Endothelial cell of umbilical vein (primary cell): ENCODE results near the gene FOCAD. TPM values are rescaled to one million over a fixed set of nuclear protein-coding genes. Genes with fewer than 3 reads are reported as not detected.

Experiments
- BruUV-seq: library from RNA; stranded (reverse); fragments of 400-500 nt; replicated peaks from 2 replicates; lab custom pipeline; 2021; lab: Mats Ljungman, UMichigan
- CTCF ChIA-PET: fragments of 300-600, 350-600 bp; sonication (Branson Sonifier 250); formaldehyde crosslinking; loops from one replicate; lab custom pipeline; 2021; ENCODE audit warnings: antibody characterized with exemption, inconsistent platforms; lab: Charles Lee
- POLR2A ChIA-PET: fragments of 300-600, 350-600 bp; sonication (Branson Sonifier 250); formaldehyde crosslinking; loops from one replicate; lab custom pipeline; 2021; ENCODE audit warnings: antibody characterized with exemption, inconsistent platforms; lab: Charles Lee
- DNase-seq: peaks from one replicate; pipeline ENCODE4 v3.0.0-alpha.2; 2011; ENCODE audit warnings: low read depth, low spot score
- FAIRE-seq: peaks from 2 replicates; lab custom pipeline; 2011; peaks lifted over from hg19 to GRCh38; lab: Jason Lieb, UNC
- H2AFZ ChIP-seq: 2 replicates; pipeline ENCODE4 v1.6.0; 2012; ENCODE audit warnings: low read depth, low read length, control low read depth, inconsistent platforms
- H3K27ac ChIP-seq: 2 replicates; pipeline ENCODE4 v1.5.1; 2011; ENCODE audit warnings: low read depth, mild to moderate bottlenecking, control low read depth, low read length, moderate library complexity; ENCODE audit not compliant: insufficient read depth
- H3K27me3 ChIP-seq, 2 experiments: 2 replicates each; pipeline versions ENCODE4 v1.6.0 to v1.6.1; 2011; ENCODE audit warnings: low read length in 2 of 2, mixed read lengths in 1 of 2; ENCODE audit not compliant: control insufficient read depth in 2 of 2, insufficient read depth in 2 of 2
- H3K36me3 ChIP-seq, 2 experiments: 2 replicates in 1 of 2; 3 replicates in 1 of 2; pipeline ENCODE4 v1.5.1; 2011; ENCODE audit warnings: low read length in 2 of 2, mild to moderate bottlenecking in 1 of 2, moderate library complexity in 1 of 2; ENCODE audit not compliant: control insufficient read depth in 2 of 2, insufficient read depth in 2 of 2; ENCODE audit errors: extremely low read depth in 1 of 2
- H3K4me1 ChIP-seq: 3 replicates; pipeline ENCODE4 v1.5.1; 2011; ENCODE audit warnings: mild to moderate bottlenecking, low read length; ENCODE audit not compliant: control insufficient read depth, insufficient read depth; ENCODE audit errors: extremely low read depth
- H3K4me2 ChIP-seq: 2 replicates; pipeline ENCODE4 v1.6.1; 2011; ENCODE audit warnings: low read length, control low read depth, mixed read lengths; ENCODE audit not compliant: insufficient read depth
- H3K4me3 ChIP-seq, 3 experiments: fragments of 200-600 bp in 1 of 3; sonication (generic), shearing (Covaris generic) in 1 of 3; replicated peaks in 1 of 3; 2 replicates each; pipeline ENCODE4 v1.5.1; 2011 to 2016; ENCODE audit warnings: control low read depth in 3 of 3, low read length in 3 of 3, mild to moderate bottlenecking in 2 of 3, inconsistent platforms in 1 of 3, low read depth in 1 of 3, moderate library complexity in 1 of 3; ENCODE audit not compliant: insufficient read depth in 1 of 3
- H3K79me2 ChIP-seq: 2 replicates; pipeline ENCODE4 v1.6.0; 2012; ENCODE audit warnings: low read length, inconsistent platforms; ENCODE audit not compliant: control insufficient read depth, insufficient read depth
- H3K9ac ChIP-seq: replicated peaks from 2 replicates; pipeline ENCODE3; 2011; ENCODE audit warnings: low read length, control low read depth; ENCODE audit not compliant: insufficient read depth; ENCODE audit errors: extremely low read depth
- H3K9me1 ChIP-seq: replicated peaks from 3 replicates; pipeline ENCODE4 v1.6.0; 2011; ENCODE audit warnings: mild to moderate bottlenecking, low read length; ENCODE audit not compliant: control insufficient read depth, insufficient read depth; ENCODE audit errors: extremely low read depth
- H3K9me3 ChIP-seq: replicated peaks from 2 replicates; pipeline ENCODE4 v1.5.1; 2012; ENCODE audit warnings: low read length, inconsistent platforms; ENCODE audit not compliant: control insufficient read depth, insufficient read depth
- H4K20me1 ChIP-seq: replicated peaks from 2 replicates; pipeline ENCODE3; 2011; ENCODE audit warnings: mild to moderate bottlenecking, low read length; ENCODE audit not compliant: control insufficient read depth, insufficient read depth; ENCODE audit errors: extremely low read depth
- CTCF ChIP-seq, 2 donors: IDR thresholded peaks; 1 replicate in 1 of 2; 2 replicates in 1 of 2; pipeline ENCODE4 v1.5.1; 2011; ENCODE audit warnings: low read length in 2 of 2, mild to moderate bottlenecking in 2 of 2, moderate library complexity in 2 of 2, control low read depth in 1 of 2, inconsistent platforms in 1 of 2, low read depth in 1 of 2; ENCODE audit not compliant: insufficient read depth in 1 of 2; ENCODE audit errors: extremely low read depth in 1 of 2
- EZH2 ChIP-seq: IDR thresholded peaks from 2 replicates; pipeline ENCODE4 v1.6.1; 2012; ENCODE audit warnings: borderline replicate concordance, low read depth, mild to moderate bottlenecking, moderate library complexity, low read length, inconsistent platforms; ENCODE audit not compliant: severe bottlenecking
- FOS ChIP-seq: IDR thresholded peaks from 2 replicates; pipeline ENCODE4 v1.6.1; 2011; ENCODE audit warnings: mild to moderate bottlenecking, low read length, moderate library complexity, borderline replicate concordance; ENCODE audit not compliant: insufficient read depth
- GATA2 ChIP-seq: IDR thresholded peaks from 2 replicates; pipeline ENCODE4 v1.7.0; 2011; ENCODE audit warnings: low read depth, mild to moderate bottlenecking, moderate library complexity, mixed read lengths, low read length; ENCODE audit not compliant: insufficient read length, insufficient read depth
- JUN ChIP-seq: IDR thresholded peaks from 2 replicates; pipeline ENCODE4 v1.6.1; 2011; ENCODE audit warnings: borderline replicate concordance, low read depth; ENCODE audit not compliant: insufficient read length, insufficient read depth
- MAX ChIP-seq: IDR thresholded peaks from 2 replicates; pipeline ENCODE4 v1.6.1; 2011; ENCODE audit not compliant: insufficient read depth, insufficient read length
- MYC ChIP-seq: IDR thresholded peaks from one replicate; pipeline ENCODE4 v1.6.1; 2011; ENCODE audit warnings: mild to moderate bottlenecking, low read depth, low read length
- POLR2A ChIP-seq: IDR thresholded peaks from 2 replicates; pipeline ENCODE4 v1.6.1; 2012; ENCODE audit warnings: low read depth, mild to moderate bottlenecking, control low read depth, low read length
- POLR2AphosphoS5 ChIP-seq: IDR thresholded peaks from 2 replicates; pipeline ENCODE4 v1.6.1; 2012; ENCODE audit warnings: low read depth, mild to moderate bottlenecking, control low read depth, low read length, moderate library complexity; ENCODE audit not compliant: insufficient read depth
- dilution Hi-C: fragments of 300-500 bp; cut with MboI; formaldehyde crosslinking; loops from one replicate; pipeline ENCODE4 v1.15.0; 2019; ENCODE audit warnings: low sequenced_read_pairs; ENCODE audit not compliant: extremely low pct_ligation_motif_present
- intact Hi-C: fragments of 100-400 bp; cut with micrococcal nuclease; formaldehyde crosslinking; loops from one replicate; pipeline ENCODE4 v1.10.0; 2022
- polyA plus RNA-seq, 4 experiments: library from polyadenylated mRNA; depleted of rRNA in 3 of 4; stranded (reverse) in 3 of 4; unstranded in 1 of 4; fragments of >200 nt; gene quantifications; 2 replicates each; pipeline versions ENCODE4 v1.2.1 to v1.2.3, GENCODE V29; 2011 to 2012; ENCODE audit warnings: missing spikeins in 1 of 4
- total RNA-seq: library from RNA; stranded (reverse); gene quantifications from 2 replicates; pipeline ENCODE4 v1.2.3, GENCODE V29; 2021

Gene FOCAD
- total and polyA plus RNA-seq, 2 donors (not counting 3 experiments of a cell fraction or from before 2014, with no cell fraction given) = 26.7 to 66.9 TPM

- Histone ChIP-seq H3K4me1 (no peaks in the 10 kb centered on the region), H3K9ac (no peak overlapping the region), H3K4me2 (no peak overlapping the region), H3K9me1 (no peaks in the 10 kb centered on the region), H3K27me3 (no peaks in the 10 kb centered on the region), H2AFZ (no peak overlapping the region), H3K4me3 (no peak overlapping the region), H3K27ac (no peak overlapping the region), H3K9me3 (no peaks in the 10 kb centered on the region), H3K79me2 (no peaks in the 10 kb centered on the region), H3K36me3 (peaks cover 0 to under 1% of the 10 kb centered on the region in 2 experiments), H4K20me1 (no peaks in the 10 kb centered on the region)
- TF ChIP-seq JUN (no peak), GATA2 (no peak), CTCF (IDR thresholded peaks at IDR 0.05; ENCODE audit: extremely low read depth in 1 of 2, insufficient read depth in 1 of 2, low read depth in 1 of 2, low read length in 2 of 2) (no peak), FOS (no peak), EZH2 (no peak), MAX (no peak), POLR2A (no peak), POLR2AphosphoS5 (no peak), MYC (no peak)
- intact Hi-C loops (loop anchor here (10.0 kb wide), 1 partner anchor 751 kb away; no protein-coding TSS in a partner anchor), dilution Hi-C loops (no loop called here)
- DNase-seq (no peak), FAIRE-seq (no peak)
- ChIA-PET POLR2A (no interaction called here), CTCF (interaction anchor here (2.4 kb wide), 1 partner anchor 165 kb away, joined by 16 read pairs; no protein-coding TSS in a partner anchor)
- no TSS peak for BruUV-seq
These were observed 261.8 kb downstream of the FOCAD start for GRCh38 chr9:20945856-20946255.
